Right lobe of liver (tissue), 4 donors: ENCODE measurements around the gene TMEM30A.

Experiments
- CTCF ChIP-seq, 4 donors: fragments of 200-600 bp in 3 of 4; fragments of 450-650 bp in 1 of 4; IDR thresholded peaks; one replicate each; pipeline versions ENCODE4 v1.5.1 to v1.8.0; 2016 to 2022; ENCODE audit warnings: antibody characterized with exemption in 4 of 4, mild to moderate bottlenecking in 2 of 4
- POLR2A ChIP-seq: fragments of 450-650 bp; IDR thresholded peaks from one replicate; pipeline ENCODE4 v1.6.1; 2017; ENCODE audit warnings: antibody characterized with exemption, mild to moderate bottlenecking
- donor health status: DM: no; HTN: no; CAD: no.
- donor health status: DM: no; HTN: no; CAD: no.
- donor health status: DM: no; HTN: yes; CAD: no.

- TF ChIP-seq POLR2A (no peak), CTCF (IDR thresholded peaks at IDR 0.05) (no peak)
Measured at GRCh38 chr6:75268121-75268987, 16.2 kb downstream of the TMEM30A start.
